Sigmoid colon (tissue), 7 donors: ENCODE results near the gene RCCD1. TPM values are rescaled to one million over a fixed set of nuclear protein-coding genes. Genes with fewer than 3 reads are reported as not detected.

Source experiments
- DNase-seq: peaks from one replicate; pipeline ENCODE4 v3.0.0-alpha.2; 2019
- H3K27ac ChIP-seq, 4 donors: fragments of 200-600 bp; sonication (generic); one replicate each; pipeline ENCODE4 v1.5.1; 2016 to 2019; ENCODE audit warnings: mild to moderate bottlenecking in 1 of 4
- H3K27me3 ChIP-seq, 3 donors: fragments of 200-600 bp; sonication (generic); one replicate each; pipeline ENCODE4 v1.5.1; 2019; ENCODE audit warnings: mild to moderate bottlenecking in 1 of 3
- H3K36me3 ChIP-seq, 4 donors: fragments of 200-600 bp; sonication (generic); one replicate each; pipeline ENCODE4 v1.5.1; 2016 to 2019
- H3K4me1 ChIP-seq, 4 donors: fragments of 200-600 bp; sonication (generic); one replicate each; pipeline ENCODE4 v1.5.1; 2017 to 2019
- H3K4me3 ChIP-seq, 4 donors: fragments of 200-600 bp; sonication (generic); one replicate each; pipeline ENCODE4 v1.5.1; 2017 to 2019; ENCODE audit warnings: mild to moderate bottlenecking in 2 of 4, moderate library complexity in 1 of 4
- H3K9me3 ChIP-seq, 4 donors: fragments of 200-600 bp in 3 of 4; sonication (generic) in 3 of 4; one replicate each; pipeline versions ENCODE4 v1.5.1 to v1.6.1; 2013 to 2019
- CTCF ChIP-seq, 4 experiments: fragments of 450-650 bp in 3 of 4; fragments of 200-600 bp in 1 of 4; IDR thresholded peaks; one replicate each; pipeline ENCODE4 v1.5.1; 2016 to 2019; ENCODE audit warnings: antibody characterized with exemption in 4 of 4, mild to moderate bottlenecking in 3 of 4, moderate library complexity in 2 of 4
- EP300 ChIP-seq, 4 donors: sonication (generic); formaldehyde crosslinking; IDR thresholded peaks; one replicate each; pipeline ENCODE4 v1.6.1; 2017; ENCODE audit warnings: antibody characterized with exemption in 4 of 4
- POLR2A ChIP-seq, 2 donors: fragments of 450-650 bp; IDR thresholded peaks; one replicate each; pipeline ENCODE4 v1.6.1; 2016; ENCODE audit warnings: antibody characterized with exemption in 2 of 2, mild to moderate bottlenecking in 2 of 2, moderate library complexity in 2 of 2
- POLR2AphosphoS5 ChIP-seq, 4 donors: sonication (generic); formaldehyde crosslinking; IDR thresholded peaks; one replicate each; pipeline ENCODE4 v1.6.1; 2017; ENCODE audit warnings: antibody characterized with exemption in 4 of 4
- WGBS, 2 donors: extraction: QIAGEN DNeasy Blood & Tissue Kit; methylation state at CpG; one replicate each; pipeline ENCODE4 v1.1.7; 2013; 5-methylcytosine and 5-hydroxymethylcytosine counted together
- intact Hi-C: fragments of 100-400 bp; cut with DNase I; formaldehyde crosslinking; loops from one replicate; pipeline ENCODE4 v1.15.1; 2023
- polyA plus RNA-seq, 3 donors: library from polyadenylated mRNA; stranded (reverse); fragments of 200-250 nt; gene quantifications; one replicate each; pipeline ENCODE4 v1.2.3, GENCODE V29; 2013
- total RNA-seq, 4 donors: library from RNA; depleted of rRNA; stranded (reverse); fragments of >200 nt; gene quantifications; one replicate each; pipeline ENCODE4 v1.1.0, GENCODE V29; 2016
- donor health status: healthy with polysubstance abuse.
- donor health status: Bipolar disorder and iron deficiency.
- donor health status: healthy.

The RCCD1 gene
- total and polyA plus RNA-seq, 7 donors = 4.2 to 11.8 (median 6.7) TPM

- intact Hi-C loops = loop anchor here (2.0 to 5.0 kb wide), 2 partner anchors 38 to 315 kb away; partner anchors contain the start of gene PRC1
- Histone ChIP-seq H3K4me1 (peaks cover 0 to 56% (median 49%) of the 10 kb centered on the region in 4 donors), H3K36me3 (peaks cover 10 to 35% (median 24%) of the 10 kb centered on the region in 4 donors), H3K9me3 (no peaks in the 10 kb centered on the region), H3K4me3 (peak overlapping the region; percentile 50 to 77 (median 62)), H3K27me3 (no peaks in the 10 kb centered on the region), H3K27ac (peak overlapping the region; percentile 78 to 86 (median 81))
- WGBS, 2 donors = 18 to 53% methylated on average over 63 of the region's 63 CpGs
- TF ChIP-seq EP300 (IDR thresholded peaks at IDR 0.05) = no peak
- no peak for TF ChIP-seq POLR2A (IDR thresholded peaks at IDR 0.05)
- no peak for TF ChIP-seq POLR2AphosphoS5 (IDR thresholded peaks at IDR 0.05)
- TF ChIP-seq CTCF (IDR thresholded peaks at IDR 0.05) = no peak
- DNase-seq = no peak
These were observed 2.5 kb downstream of the RCCD1 start for GRCh38 chr15:90957031-90957790.

DNA sequence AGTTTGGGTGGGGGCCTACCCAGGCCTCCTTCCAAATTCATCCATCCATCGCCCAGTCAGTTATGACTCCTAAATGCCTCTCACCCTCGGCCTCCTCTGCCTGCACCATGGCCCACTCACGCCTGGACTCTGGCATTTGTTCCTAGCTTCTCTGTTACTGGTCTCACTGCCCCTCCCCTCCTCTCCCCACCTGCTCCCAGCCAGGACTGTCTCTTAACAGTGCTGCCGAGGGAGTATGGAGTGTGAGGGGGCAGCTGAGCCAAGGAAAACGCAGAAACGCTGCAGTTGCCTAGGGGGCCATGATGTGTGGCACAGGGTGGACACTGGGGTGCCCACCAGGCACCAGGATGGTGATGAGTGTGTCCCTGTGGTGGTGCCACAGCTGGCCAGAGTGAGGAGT, 3.1 kb downstream of the RCCD1 start:
- Histone ChIP-seq H3K4me1 (peaks cover 0 to 56% (median 49%) of the 10 kb centered on the region in 4 donors), H3K36me3 (peaks cover 6 to 31% (median 23%) of the 10 kb centered on the region in 4 donors), H3K4me3 (peak overlapping the region in 3 of 4 donors; percentile 56 to 77 (median 68)), H3K9me3 (no peaks in the 10 kb centered on the region), H3K27me3 (no peaks in the 10 kb centered on the region), H3K27ac (peak overlapping the region; percentile 78 to 86 (median 81))
- intact Hi-C loops = loop anchor here (2.0 to 5.0 kb wide), 2 partner anchors 37 to 315 kb away; partner anchors contain the start of gene PRC1
- no peak for DNase-seq
- no peak for TF ChIP-seq POLR2A (IDR thresholded peaks at IDR 0.05)
- no peak for TF ChIP-seq POLR2AphosphoS5 (IDR thresholded peaks at IDR 0.05)
- no peak for TF ChIP-seq EP300 (IDR thresholded peaks at IDR 0.05)
- no peak for TF ChIP-seq CTCF (IDR thresholded peaks at IDR 0.05)
- WGBS, 2 donors = 83 to 89% methylated on average over 6 of the region's 6 CpGs

DNA sequence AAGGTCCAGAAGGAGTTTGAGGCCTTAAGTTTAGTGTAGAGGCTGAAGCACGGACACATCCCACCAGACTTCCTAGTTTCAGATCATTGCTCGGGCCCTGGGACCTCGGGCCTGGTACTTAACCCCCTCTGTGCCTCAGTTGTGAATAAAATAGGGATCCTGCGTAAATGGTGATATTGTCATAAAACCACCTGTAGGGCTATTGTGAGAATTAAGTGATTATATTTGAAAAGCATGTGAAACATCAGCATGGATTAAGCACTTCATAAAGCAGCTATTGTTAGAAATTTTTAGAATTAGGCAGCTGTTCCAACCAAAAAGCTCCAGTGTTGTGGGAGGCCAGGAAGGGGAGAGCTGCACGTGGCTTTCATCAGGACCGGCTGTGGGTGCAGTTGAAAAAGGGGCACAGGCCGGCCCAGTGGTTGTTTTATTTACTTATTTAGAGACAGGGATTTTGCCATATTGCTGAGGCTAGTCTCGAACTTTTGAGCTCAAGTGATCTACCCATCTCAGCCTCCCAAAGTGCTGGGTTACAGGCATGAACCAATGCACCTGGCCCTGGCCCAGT, 4.4 kb downstream of the RCCD1 start:
- no peak for DNase-seq
- H3K4me1 ChIP-seq = peaks cover 0 to 56% (median 49%) of the 10 kb centered on the region in 4 donors
- H3K9me3 ChIP-seq = no peaks in the 10 kb centered on the region
- intact Hi-C loops = loop anchor here (5.0 kb wide), 1 partner anchor 313 kb away; no protein-coding TSS in a partner anchor
- WGBS, 2 donors = 87 to 89% methylated on average over 8 of the region's 8 CpGs
- peaks cover 3 to 32% (median 20%) of the 10 kb centered on the region in 4 donors for H3K36me3 ChIP-seq
- no peak for TF ChIP-seq POLR2AphosphoS5 (IDR thresholded peaks at IDR 0.05)
- TF ChIP-seq POLR2A (IDR thresholded peaks at IDR 0.05) = no peak
- TF ChIP-seq CTCF (IDR thresholded peaks at IDR 0.05) = no peak
- no peak for TF ChIP-seq EP300 (IDR thresholded peaks at IDR 0.05)
- H3K27me3 ChIP-seq = no peaks in the 10 kb centered on the region
- no peak overlapping the region for H3K4me3 ChIP-seq
- H3K27ac ChIP-seq = peak overlapping the region; percentile 56 to 69 (median 68)

DNA sequence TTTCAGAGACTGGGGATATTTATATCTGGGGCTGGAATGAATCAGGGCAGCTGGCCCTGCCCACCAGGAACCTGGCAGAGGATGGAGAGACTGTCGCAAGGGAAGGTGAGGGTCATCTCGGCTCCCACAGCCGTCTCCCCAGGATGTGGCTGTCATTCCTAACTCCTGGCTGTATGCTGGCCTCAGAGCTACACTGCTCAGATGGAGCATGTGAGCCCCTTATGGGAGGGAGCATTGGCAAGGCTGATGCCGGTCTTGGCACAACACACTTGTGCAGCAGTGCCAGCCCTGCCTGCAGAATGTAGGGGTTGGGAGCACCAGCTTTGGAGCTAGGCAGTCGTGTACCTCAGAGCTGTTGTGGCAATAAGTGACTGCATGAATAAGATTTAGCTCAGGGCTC, 5.2 kb downstream of the RCCD1 start:
- no peaks in the 10 kb centered on the region for H3K27me3 ChIP-seq
- TF ChIP-seq POLR2AphosphoS5 (IDR thresholded peaks at IDR 0.05) = peak in 3 of 4 donors; percentile 24 to 43 (median 26)
- TF ChIP-seq EP300 (IDR thresholded peaks at IDR 0.05) = no peak
- H3K9me3 ChIP-seq = no peaks in the 10 kb centered on the region
- intact Hi-C loops = loop anchor here (5.0 kb wide), 1 partner anchor 312 kb away; no protein-coding TSS in a partner anchor
- 87 to 92% methylated on average over 5 of the region's 5 CpGs for WGBS, 2 donors
- DNase-seq = peak; percentile 90
- peak overlapping the region; percentile 56 to 69 (median 68) for H3K27ac ChIP-seq
- no peak overlapping the region for H3K4me3 ChIP-seq
- H3K4me1 ChIP-seq = peaks cover 0 to 52% (median 45%) of the 10 kb centered on the region in 4 donors
- peaks cover 3 to 35% (median 20%) of the 10 kb centered on the region in 4 donors for H3K36me3 ChIP-seq
